Measurements from ENCODE around the gene CCDC141. TPM values are rescaled to one million over a fixed set of nuclear protein-coding genes. Genes with fewer than 3 reads are reported as not detected.

Gene CCDC141
- polyA plus RNA-seq, 1 donor from 2014 or later, result 0.27 TPM

GRCh38 chr2:178855151-178855550 is 194.8 kb downstream of the CCDC141 start:
- no peaks in the 10 kb centered on the region for H3K9me2 ChIP-seq (ENCODE audit: insufficient read depth, low read length)
- H3K9me3 ChIP-seq (ENCODE audit: low read length), result no peaks in the 10 kb centered on the region
- no peaks in the 10 kb centered on the region for H3K27me3 ChIP-seq (ENCODE audit: insufficient read depth, low read depth, low read length)
- TF ChIP-seq CTCF (IDR thresholded peaks at IDR 0.05; ENCODE audit: poor library complexity, severe bottlenecking), result no peak
- no peak for TF ChIP-seq TAF1 (IDR thresholded peaks at IDR 0.05; ENCODE audit: low read depth)
- TF ChIP-seq SMC3 (conservative IDR thresholded peaks at IDR 0.05; ENCODE audit: poor library complexity), result no peak
- no peak for TF ChIP-seq POLR2AphosphoS5 (IDR thresholded peaks at IDR 0.05)
- TF ChIP-seq EZH2 (IDR thresholded peaks at IDR 0.05; ENCODE audit: borderline replicate concordance, insufficient read depth, low read length, poor library complexity, severe bottlenecking), result no peak
- TF ChIP-seq RAD21 (conservative IDR thresholded peaks at IDR 0.05), result no peak
- no peak for TF ChIP-seq REST (IDR thresholded peaks at IDR 0.05; ENCODE audit: borderline replicate concordance)
- TF ChIP-seq EP300 (conservative IDR thresholded peaks at IDR 0.05; ENCODE audit: poor library complexity, severe bottlenecking), result no peak
- no peak overlapping the region for H2AFZ ChIP-seq (ENCODE audit: low read depth, low read length)
- H3K4me3 ChIP-seq (ENCODE audit: low read length), result no peak overlapping the region
- H3F3A ChIP-seq (ENCODE audit: insufficient read depth, low read length, poor library complexity, severe bottlenecking), result no peaks in the 10 kb centered on the region
- no peaks in the 10 kb centered on the region for H3K79me2 ChIP-seq (replicated peaks; ENCODE audit: insufficient read depth, low read length)
- no peak overlapping the region for H3K4me2 ChIP-seq (ENCODE audit: low read length)
- H3K36me3 ChIP-seq (ENCODE audit: insufficient read depth, low read length), result no peaks in the 10 kb centered on the region
- H3K27ac ChIP-seq (ENCODE audit: low read length), result no peak overlapping the region
- no peak overlapping the region for H3K9ac ChIP-seq (ENCODE audit: low read length)
- no peaks in the 10 kb centered on the region for H4K20me1 ChIP-seq (ENCODE audit: insufficient read depth)

GRCh38 chr2:178848335-178848734 is 201.6 kb downstream of the CCDC141 start:
- Histone ChIP-seq H2AFZ (ENCODE audit: low read depth, low read length) (no peak overlapping the region), H3K79me2 (replicated peaks; ENCODE audit: insufficient read depth, low read length) (no peaks in the 10 kb centered on the region), H3K4me3 (ENCODE audit: low read length) (no peak overlapping the region), H3K9me3 (ENCODE audit: low read length) (no peaks in the 10 kb centered on the region), H3K9ac (ENCODE audit: low read length) (no peak overlapping the region), H3K27me3 (ENCODE audit: insufficient read depth, low read depth, low read length) (no peaks in the 10 kb centered on the region), H3K27ac (ENCODE audit: low read length) (no peak overlapping the region), H3K36me3 (ENCODE audit: insufficient read depth, low read length) (no peaks in the 10 kb centered on the region), H3F3A (ENCODE audit: insufficient read depth, low read length, poor library complexity, severe bottlenecking) (peaks cover 10% of the 10 kb centered on the region), H3K4me2 (ENCODE audit: low read length) (no peak overlapping the region), H3K9me2 (ENCODE audit: insufficient read depth, low read length) (no peaks in the 10 kb centered on the region), H4K20me1 (ENCODE audit: insufficient read depth) (no peaks in the 10 kb centered on the region)
- TF ChIP-seq EZH2 (IDR thresholded peaks at IDR 0.05; ENCODE audit: borderline replicate concordance, insufficient read depth, low read length, poor library complexity, severe bottlenecking), result no peak
- TF ChIP-seq CTCF (IDR thresholded peaks at IDR 0.05; ENCODE audit: poor library complexity, severe bottlenecking), result no peak
- TF ChIP-seq EP300 (conservative IDR thresholded peaks at IDR 0.05; ENCODE audit: poor library complexity, severe bottlenecking), result no peak

Measured in neural cell (in vitro differentiated cells).